GM10266 (cell line): ENCODE measurements around the gene PFDN2.

Source experiments
- DNase-seq: peaks from one replicate; pipeline ENCODE4 v3.0.0; 2012; ENCODE audit errors: extremely low spot score
- CTCF ChIP-seq: IDR thresholded peaks from 2 replicates; pipeline ENCODE4 v1.5.1; 2012; ENCODE audit warnings: mild to moderate bottlenecking, low read depth; ENCODE audit not compliant: control insufficient read depth, insufficient read depth; ENCODE audit errors: missing control alignments

The PFDN2 gene

DNA sequence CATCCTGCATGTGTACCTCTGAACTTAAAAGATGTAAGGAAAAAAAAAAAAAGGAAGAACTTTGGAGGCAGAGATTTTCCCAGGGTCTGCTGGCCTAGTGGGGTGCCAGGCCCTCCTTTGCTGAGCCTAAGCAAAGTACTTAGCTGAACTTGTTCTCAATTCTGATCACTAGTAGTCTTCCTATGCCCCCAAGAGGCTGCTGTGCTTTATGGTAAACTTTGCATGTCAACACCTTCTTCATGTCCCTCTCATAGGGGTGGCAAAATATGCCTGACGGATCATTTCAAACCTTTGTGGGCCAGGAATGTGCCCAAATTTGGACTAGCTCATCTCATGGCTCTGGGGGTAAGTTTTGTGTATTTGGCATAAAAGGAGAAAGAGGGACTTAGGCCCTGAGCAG is 40.0 kb upstream of the PFDN2 start:
- no peak for DNase-seq
- no peak for TF ChIP-seq CTCF

GRCh38 chr1:161153682-161154337 is 36.0 kb upstream of the PFDN2 start, which contains the start of gene UFC1:
Gene UFC1 (plus strand): TSS chr1:161153978. CDS start chr1:161153998, 20 bp downstream.
- TF ChIP-seq CTCF: no peak
- peak; percentile 89 for DNase-seq

DNA sequence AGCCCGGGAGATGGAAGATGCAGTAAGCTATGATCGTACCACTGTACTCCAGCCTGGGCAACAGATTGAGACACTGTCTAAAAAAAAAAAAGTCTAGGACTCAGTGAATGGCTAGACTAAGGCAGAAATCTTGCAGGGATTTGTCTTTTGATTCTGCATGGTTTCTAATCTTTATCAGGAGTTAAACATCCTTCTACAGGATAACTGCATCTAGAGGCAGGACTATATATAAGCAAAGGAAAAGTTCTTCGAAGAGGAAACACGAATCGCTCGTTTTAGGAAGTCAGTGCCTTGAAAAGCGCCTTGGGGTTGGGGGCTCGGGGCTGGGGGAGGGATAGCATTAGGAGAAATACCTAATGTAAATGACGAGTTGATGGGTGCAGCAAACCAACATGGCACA is 35.3 kb upstream of the PFDN2 start:
- no peak for TF ChIP-seq CTCF
- no peak for DNase-seq

DNA sequence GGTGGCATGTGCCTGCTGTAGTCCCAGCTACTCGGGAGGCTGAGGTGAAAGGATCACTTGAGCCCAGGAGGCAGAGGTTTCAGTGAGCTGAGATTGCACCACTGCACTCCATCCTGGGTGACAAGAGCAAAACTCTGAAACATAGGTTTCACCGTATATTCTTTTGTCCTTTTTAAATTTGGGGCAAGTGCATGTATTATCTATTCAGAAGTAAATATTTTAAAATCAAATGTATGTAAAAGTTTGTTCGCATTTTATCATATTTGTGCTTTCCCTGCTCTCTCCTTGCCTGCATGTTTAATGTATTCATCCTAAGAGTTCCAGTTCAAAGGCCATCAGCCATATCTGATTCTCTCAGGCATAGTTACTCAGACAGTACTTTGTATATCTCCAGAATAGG is 28.0 kb upstream of the PFDN2 start:
- DNase-seq: no peak
- TF ChIP-seq CTCF: no peak

DNA sequence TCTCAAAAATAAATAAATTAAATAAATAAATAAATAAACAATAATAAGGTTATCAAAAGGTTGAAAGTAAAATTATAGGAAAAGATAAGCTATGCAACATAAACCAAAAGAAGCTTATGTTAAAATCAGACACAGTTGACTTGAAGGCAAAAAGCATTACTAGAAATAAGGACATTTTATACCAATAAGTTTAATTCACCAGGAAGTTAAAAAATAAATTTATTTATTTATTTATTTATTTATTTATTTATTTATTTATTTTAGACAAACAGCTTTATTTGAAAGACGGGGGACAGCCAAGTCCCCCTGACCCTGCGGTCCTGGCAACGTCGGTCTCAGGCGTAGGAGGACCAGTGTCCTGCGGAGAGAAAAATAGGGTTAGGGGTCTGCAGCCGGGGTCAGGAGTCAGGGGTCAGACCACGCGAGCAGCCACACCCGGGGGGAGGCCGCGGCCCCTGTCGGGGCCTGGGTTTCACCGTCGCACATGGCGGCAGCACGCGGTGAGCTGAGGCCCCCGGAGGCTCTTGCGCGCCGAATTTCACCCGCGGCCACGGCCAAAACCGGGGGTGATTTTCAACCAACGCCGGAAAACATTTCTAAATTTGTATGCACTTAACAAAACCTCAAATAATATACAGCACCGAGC is 23.0 kb upstream of the PFDN2 start:
- TF ChIP-seq CTCF: no peak
- DNase-seq: no peak

GRCh38 chr1:161139766-161140165 is 21.9 kb upstream of the PFDN2 start:
- TF ChIP-seq CTCF: peak; percentile 25
- DNase-seq: peak; percentile 68

- no peak for TF ChIP-seq CTCF
- DNase-seq: no peak
These were observed 20.6 kb upstream of the PFDN2 start for GRCh38 chr1:161138431-161138830.
